GM12873 (cell line): ENCODE measurements around the gene CNNM4.
A peak's percentile ranks its signal among the peaks of the same experiment; 100 is the strongest.

Experiments used
- CTCF ChIP-seq: IDR thresholded peaks from 2 replicates; pipeline ENCODE4 v1.5.1; 2012; ENCODE audit warnings: low read depth, mild to moderate bottlenecking, moderate library complexity, low read length, control low read depth; ENCODE audit not compliant: insufficient read depth; ENCODE audit errors: missing control alignments

CNNM4 gene

DNA sequence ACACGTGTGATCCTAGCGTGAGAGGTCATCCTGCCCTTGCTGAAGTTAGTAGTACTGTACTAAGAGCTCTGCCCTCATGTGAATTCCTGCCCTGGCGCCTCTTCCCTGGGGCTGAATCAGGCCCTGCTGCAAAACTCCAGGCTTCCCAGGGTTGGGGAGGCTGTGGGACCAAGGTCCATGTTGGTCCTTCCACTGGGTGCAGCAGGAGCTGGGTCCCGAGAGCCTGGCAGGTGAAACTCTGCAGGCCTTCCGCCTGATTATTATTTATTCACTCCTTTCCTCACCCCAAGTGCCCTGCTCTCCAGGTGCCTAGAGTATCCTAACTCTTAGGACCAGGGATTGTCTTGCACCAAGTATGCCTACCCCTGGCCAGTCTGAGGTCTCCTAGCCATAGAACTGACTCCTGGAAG, 50.1 kb downstream of the CNNM4 start:
- TF ChIP-seq CTCF, result no peak

GRCh38 chr2:96811917-96812316, 51.2 kb downstream of the CNNM4 start:
- no peak for TF ChIP-seq CTCF

GRCh38 chr2:96813656-96814055, 53.0 kb downstream of the CNNM4 start:
- no peak for TF ChIP-seq CTCF

- no peak for TF ChIP-seq CTCF
Measured at GRCh38 chr2:96815326-96816126, 54.8 kb downstream of the CNNM4 start.

GRCh38 chr2:96816127-96816835, 55.6 kb downstream of the CNNM4 start, which contains the start of gene CNNM3:
Gene CNNM3, plus strand, starts transcription at chr2:96816268. Its CDS starts 10 bp downstream, at chr2:96816278.
- TF ChIP-seq CTCF, result peak; percentile 51

GRCh38 chr2:96816836-96817702, 56.4 kb downstream of the CNNM4 start:
- TF ChIP-seq CTCF, result no peak
